ENCODE data around the gene TMEM259.

Gene TMEM259

GRCh38 chr19:1004204-1004802, 16.6 kb downstream of the TMEM259 start:
- H3K4me3 ChIP-seq (replicated peaks; ENCODE audit: low read depth, low read length) = no peak overlapping the region
- TF ChIP-seq CTCF (IDR thresholded peaks at IDR 0.05; ENCODE audit: low read depth, low read length, missing control alignments) = no peak
- DNase-seq (ENCODE audit: extremely low read depth, low read depth) = no peak

- no peak overlapping the region for H3K4me3 ChIP-seq (replicated peaks; ENCODE audit: low read depth, low read length)
- TF ChIP-seq CTCF (IDR thresholded peaks at IDR 0.05; ENCODE audit: low read depth, low read length, missing control alignments) = no peak
- no peak for DNase-seq (ENCODE audit: extremely low read depth, low read depth)
These were observed 17.6 kb downstream of the TMEM259 start for GRCh38 chr19:1003283-1003682.

DNA sequence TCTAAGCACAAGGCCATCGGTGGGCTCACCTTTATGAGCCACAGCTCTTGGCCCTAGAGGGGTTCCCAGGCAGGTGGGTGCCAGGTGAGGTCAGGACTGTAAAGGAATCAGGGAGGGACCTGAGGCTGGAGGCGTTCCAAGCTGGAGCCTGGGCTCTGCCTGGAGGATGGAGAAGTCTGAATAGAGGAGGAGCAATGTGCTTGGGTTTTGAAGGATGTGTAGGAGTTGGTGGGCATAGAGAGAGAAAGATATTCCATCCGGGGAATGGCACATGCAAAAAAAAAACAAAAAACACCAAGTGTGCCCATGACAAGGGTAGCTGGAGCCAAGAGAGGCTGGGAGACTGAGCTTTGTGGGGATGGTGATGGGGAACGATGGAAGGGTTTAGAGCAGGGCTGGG, 18.3 kb downstream of the TMEM259 start:
- no peak overlapping the region for H3K4me3 ChIP-seq (replicated peaks; ENCODE audit: low read depth, low read length)
- DNase-seq (ENCODE audit: extremely low read depth, low read depth) = no peak
- no peak for TF ChIP-seq CTCF (IDR thresholded peaks at IDR 0.05; ENCODE audit: low read depth, low read length, missing control alignments)

DNA sequence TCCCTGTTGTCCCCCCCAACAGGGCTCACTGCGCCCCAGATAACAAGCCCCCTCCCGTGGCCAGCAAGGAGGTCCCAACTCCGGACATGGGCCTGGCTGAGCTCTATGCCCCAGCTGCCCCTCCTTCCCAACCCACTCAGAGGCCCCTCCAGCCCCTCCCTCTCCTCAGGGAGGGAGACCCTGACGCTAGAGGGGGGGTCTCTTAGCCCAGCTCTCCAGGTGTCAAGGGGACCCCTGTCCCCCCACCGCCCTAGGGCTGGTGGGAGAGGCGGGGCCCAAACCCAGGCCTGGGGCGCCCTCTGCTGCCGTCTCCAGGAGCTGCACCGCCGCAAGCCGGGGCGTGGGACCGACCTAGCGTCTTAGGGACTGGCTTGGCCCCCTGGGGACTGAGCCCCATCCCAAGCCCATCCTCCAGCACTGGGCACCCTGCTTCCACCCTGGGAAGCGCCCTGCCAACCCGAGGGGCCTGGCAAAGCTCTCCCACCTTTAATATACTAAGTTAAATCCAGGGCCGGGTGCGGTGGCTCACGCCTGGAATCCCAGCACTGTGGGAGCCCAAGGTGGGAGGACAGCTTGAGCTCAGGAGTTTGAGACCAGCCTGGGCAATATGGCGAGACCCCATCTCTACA, 19.3 kb downstream of the TMEM259 start:
- no peak overlapping the region for H3K4me3 ChIP-seq (replicated peaks; ENCODE audit: low read depth, low read length)
- no peak for DNase-seq (ENCODE audit: extremely low read depth, low read depth)
- peak; percentile 75 for TF ChIP-seq CTCF (IDR thresholded peaks at IDR 0.05; ENCODE audit: low read depth, low read length, missing control alignments)

GRCh38 chr19:1000591-1001537, 20.1 kb downstream of the TMEM259 start:
- no peak for DNase-seq (ENCODE audit: extremely low read depth, low read depth)
- TF ChIP-seq CTCF (IDR thresholded peaks at IDR 0.05; ENCODE audit: low read depth, low read length, missing control alignments) = no peak
- H3K4me3 ChIP-seq (replicated peaks; ENCODE audit: low read depth, low read length) = no peak overlapping the region

- DNase-seq (ENCODE audit: extremely low read depth, low read depth) = no peak
- peak; percentile 53 for TF ChIP-seq CTCF (IDR thresholded peaks at IDR 0.05; ENCODE audit: low read depth, low read length, missing control alignments)
- H3K4me3 ChIP-seq (replicated peaks; ENCODE audit: low read depth, low read length) = no peak within 1 kb of the TSS
These were observed 20.8 kb downstream of the TMEM259 start, which contains the start of gene GRIN3B for GRCh38 chr19:1000095-1000494. Gene GRIN3B, plus strand, starts transcription at chr19:1000419. Its CDS starts 19 bp downstream, at chr19:1000438.

Data from HFF-Myc (cell line).